CD8-positive, alpha-beta memory T cell (primary cell): ENCODE measurements around the gene PPIL4. TPM values are rescaled to one million over a fixed set of nuclear protein-coding genes. Genes with fewer than 3 reads are reported as not detected.
"Not testable (repeated sequence)": the region's sequence is repeated elsewhere in the genome, so short reads cannot be mapped to it uniquely, and the experiment has no call there.

Source experiments
- CTCF ChIA-PET: fragments of 350-600 bp; sonication (Branson Sonifier 250); formaldehyde crosslinking; loops from one replicate; lab custom pipeline; 2021; ENCODE audit warnings: antibody characterized with exemption; lab: Charles Lee
- POLR2A ChIA-PET: fragments of 350-600 bp; sonication (Branson Sonifier 250); formaldehyde crosslinking; loops from one replicate; lab custom pipeline; 2021; ENCODE audit warnings: antibody characterized with exemption; lab: Charles Lee
- DNase-seq, 5 donors: peaks; one replicate each; pipeline versions ENCODE4 v3.0.0 to v3.0.0-alpha.2; 2020 to 2022; ENCODE audit warnings: mixed read lengths in 1 of 5
- H3K27ac ChIP-seq: one replicate; pipeline ENCODE4 v1.7.0; 2013; ENCODE audit warnings: low read depth, mild to moderate bottlenecking, low read length, moderate library complexity
- H3K27me3 ChIP-seq: 2 replicates; pipeline ENCODE4 v1.7.0; 2013; ENCODE audit warnings: low read length, mild to moderate bottlenecking; ENCODE audit not compliant: insufficient read depth, poor library complexity, severe bottlenecking
- H3K36me3 ChIP-seq: 2 replicates; pipeline ENCODE4 v1.7.0; 2013; ENCODE audit warnings: mild to moderate bottlenecking, low read length, moderate library complexity; ENCODE audit not compliant: insufficient read depth
- H3K4me1 ChIP-seq: 2 replicates; pipeline ENCODE4 v1.7.0; 2013; ENCODE audit warnings: mild to moderate bottlenecking, low read length, moderate library complexity; ENCODE audit not compliant: insufficient read depth
- H3K4me3 ChIP-seq: 2 replicates; pipeline ENCODE4 v1.7.0; 2013; ENCODE audit warnings: mild to moderate bottlenecking, low read length
- H3K9me3 ChIP-seq: 2 replicates; pipeline ENCODE4 v1.7.0; 2013; ENCODE audit warnings: mild to moderate bottlenecking, low read length
- H3K27ac Mint-ChIP-seq, 8 donors: one replicate each; pipeline ENCODE4 v1.8.0; 2020 to 2021; ENCODE audit warnings: mixed read lengths in 8 of 8, mild to moderate bottlenecking in 6 of 8, inconsistent platforms in 3 of 8, moderate library complexity in 3 of 8
- H3K27me3 Mint-ChIP-seq, 2 donors: one replicate each; pipeline ENCODE4 v1.8.0; 2020 to 2021; ENCODE audit warnings: mixed read lengths in 2 of 2, mild to moderate bottlenecking in 1 of 2, moderate library complexity in 1 of 2
- H3K36me3 Mint-ChIP-seq, 3 donors: one replicate each; pipeline ENCODE4 v1.8.0; 2020 to 2021; ENCODE audit warnings: mixed read lengths in 3 of 3, inconsistent platforms in 1 of 3, mild to moderate bottlenecking in 1 of 3
- H3K4me1 Mint-ChIP-seq, 3 donors: one replicate each; pipeline ENCODE4 v1.8.0; 2020 to 2021; ENCODE audit warnings: mixed read lengths in 3 of 3, inconsistent platforms in 1 of 3, mild to moderate bottlenecking in 1 of 3
- H3K4me3 Mint-ChIP-seq, 7 donors: one replicate each; pipeline ENCODE4 v1.8.0; 2020 to 2021; ENCODE audit warnings: mixed read lengths in 7 of 7, mild to moderate bottlenecking in 6 of 7, moderate library complexity in 4 of 7, inconsistent platforms in 2 of 7
- H3K9me3 Mint-ChIP-seq, 5 donors: one replicate each; pipeline ENCODE4 v1.8.0; 2020 to 2022; ENCODE audit warnings: mixed read lengths in 5 of 5, mild to moderate bottlenecking in 3 of 5, moderate library complexity in 2 of 5, inconsistent platforms in 1 of 5
- polyA plus RNA-seq: library from polyadenylated mRNA; unstranded; fragments of 300-500 nt; fragmentation: Illumina TruSeq; gene quantifications from one replicate; pipeline ENCODE4 v1.2.3, GENCODE V29; 2021
- total RNA-seq, 2 experiments: library from RNA; stranded (reverse); gene quantifications; one replicate each; pipeline ENCODE4 v1.2.3, GENCODE V29; 2021

The PPIL4 gene
- total and polyA plus RNA-seq, 3 experiments from 2014 or later: 10.7 to 31.9 (median 29.7) TPM

GRCh38 chr6:149467265-149467664 is 78.6 kb downstream of the PPIL4 start:
- H3K4me3 ChIP-seq: no peak overlapping the region
- H3K4me1 ChIP-seq: peaks cover 19% of the 10 kb centered on the region
- H3K27ac ChIP-seq: no peak overlapping the region
- Mint-ChIP-seq H3K4me3 (no peak overlapping the region), H3K27me3 (no peaks in the 10 kb centered on the region), H3K27ac (peak overlapping the region in 3 of 8 donors; percentile 32 to 50 (median 47)), H3K4me1 (peaks cover 23 to 71% (median 49%) of the 10 kb centered on the region in 3 donors), H3K36me3 (peaks cover 0 to 78% (median 9%) of the 10 kb centered on the region in 3 donors), H3K9me3 (no peaks in the 10 kb centered on the region)
- H3K36me3 ChIP-seq: peaks cover 9% of the 10 kb centered on the region
- DNase-seq: no peak
- H3K9me3 ChIP-seq: no peaks in the 10 kb centered on the region
- H3K27me3 ChIP-seq: no peaks in the 10 kb centered on the region
- ChIA-PET CTCF (interaction anchor here (1.4 kb wide), 1 partner anchor 48 kb away, joined by 3 read pairs; no protein-coding TSS in a partner anchor), POLR2A (no interaction called here)

- Histone ChIP-seq H3K4me3 (no peak overlapping the region), H3K27me3 (no peaks in the 10 kb centered on the region), H3K4me1 (peaks cover 11% of the 10 kb centered on the region), H3K9me3 (no peaks in the 10 kb centered on the region), H3K27ac (no peak overlapping the region), H3K36me3 (peaks cover 22% of the 10 kb centered on the region)
- ChIA-PET POLR2A (no interaction called here), CTCF (interaction anchor here (1.1 to 1.5 kb wide), 3 partner anchors 10 to 53 kb away, joined by 3 read pairs; partner anchors contain the start of gene ZC3H12D)
- H3K9me3 Mint-ChIP-seq: no peaks in the 10 kb centered on the region
- H3K4me3 Mint-ChIP-seq: no peak overlapping the region
- peaks cover 16 to 50% (median 34%) of the 10 kb centered on the region in 3 donors for H3K4me1 Mint-ChIP-seq
- peaks cover 0 to 81% (median 16%) of the 10 kb centered on the region in 3 donors for H3K36me3 Mint-ChIP-seq
- no peak for DNase-seq
- peak overlapping the region in 2 of 8 donors; percentile 69 to 91 for H3K27ac Mint-ChIP-seq
- H3K27me3 Mint-ChIP-seq: no peaks in the 10 kb centered on the region
These were observed 81.4 kb downstream of the PPIL4 start for GRCh38 chr6:149464411-149464810.

- Mint-ChIP-seq H3K4me3 (no peak overlapping the region), H3K36me3 (peaks cover 0 to 84% (median 21%) of the 10 kb centered on the region in 3 donors), H3K9me3 (no peaks in the 10 kb centered on the region), H3K27ac (peak overlapping the region in 4 of 8 donors; percentile 23 to 76 (median 56)), H3K4me1 (peaks cover 16 to 45% (median 31%) of the 10 kb centered on the region in 3 donors), H3K27me3 (no peaks in the 10 kb centered on the region)
- H3K27me3 ChIP-seq: no peaks in the 10 kb centered on the region
- H3K4me3 ChIP-seq: no peak overlapping the region
- H3K4me1 ChIP-seq: peaks cover 8% of the 10 kb centered on the region
- H3K36me3 ChIP-seq: peaks cover 24% of the 10 kb centered on the region
- no peak overlapping the region for H3K27ac ChIP-seq
- ChIA-PET POLR2A (no interaction called here), CTCF (interaction anchor here (1.1 to 1.5 kb wide), 3 partner anchors 10 to 53 kb away, joined by 3 read pairs; partner anchors contain the start of gene ZC3H12D)
- no peaks in the 10 kb centered on the region for H3K9me3 ChIP-seq
- DNase-seq: no peak
These were observed 82.1 kb downstream of the PPIL4 start for GRCh38 chr6:149463781-149464180.

GRCh38 chr6:149462712-149463111 is 83.1 kb downstream of the PPIL4 start:
- Mint-ChIP-seq H3K36me3 (peaks cover 0 to 85% (median 25%) of the 10 kb centered on the region in 3 donors), H3K27ac (peak overlapping the region in 2 of 8 donors; percentile 36 to 47), H3K4me1 (peaks cover 8 to 35% (median 20%) of the 10 kb centered on the region in 3 donors)
- peaks cover 24% of the 10 kb centered on the region for H3K36me3 ChIP-seq
- H3K27me3 ChIP-seq, H3K27me3 Mint-ChIP-seq, H3K4me1 ChIP-seq, H3K27ac ChIP-seq, H3K4me3 ChIP-seq, H3K9me3 Mint-ChIP-seq, CTCF ChIA-PET, DNase-seq, H3K9me3 ChIP-seq, POLR2A ChIA-PET, H3K4me3 Mint-ChIP-seq: not testable (repeated sequence)

- Mint-ChIP-seq H3K36me3 (peaks cover 0 to 86% (median 28%) of the 10 kb centered on the region in 3 donors), H3K4me3 (no peak overlapping the region), H3K27ac (no peak overlapping the region), H3K27me3 (no peaks in the 10 kb centered on the region), H3K4me1 (peaks cover 8 to 26% (median 18%) of the 10 kb centered on the region in 3 donors), H3K9me3 (no peaks in the 10 kb centered on the region)
- H3K27me3 ChIP-seq: no peaks in the 10 kb centered on the region
- no peak overlapping the region for H3K27ac ChIP-seq
- no peaks in the 10 kb centered on the region for H3K9me3 ChIP-seq
- peaks cover 29% of the 10 kb centered on the region for H3K36me3 ChIP-seq
- ChIA-PET POLR2A (no interaction called here), CTCF (interaction anchor here (1.0 kb wide), 1 partner anchor 17 kb away, joined by 3 read pairs; no protein-coding TSS in a partner anchor)
- no peak overlapping the region for H3K4me3 ChIP-seq
- DNase-seq: no peak
- H3K4me1 ChIP-seq: no peaks in the 10 kb centered on the region
These were observed 84.2 kb downstream of the PPIL4 start for GRCh38 chr6:149461670-149462069.

- Mint-ChIP-seq H3K36me3 (peaks cover 0 to 86% (median 28%) of the 10 kb centered on the region in 3 donors), H3K4me1 (peaks cover 8 to 22% (median 18%) of the 10 kb centered on the region in 3 donors), H3K27ac (peak overlapping the region in 1 of 8 donors; percentile 60)
- H3K27me3 ChIP-seq, H3K9me3 Mint-ChIP-seq, H3K27ac ChIP-seq, H3K27me3 Mint-ChIP-seq, POLR2A ChIA-PET, H3K4me3 Mint-ChIP-seq, H3K9me3 ChIP-seq, H3K4me3 ChIP-seq, DNase-seq, H3K4me1 ChIP-seq: not testable (repeated sequence)
- H3K36me3 ChIP-seq: peaks cover 29% of the 10 kb centered on the region
- CTCF ChIA-PET: interaction anchor here (0.6 kb wide), 1 partner anchor 24 kb away, joined by 4 read pairs; the partner anchor contains the start of gene ZC3H12D
These were observed 85.6 kb downstream of the PPIL4 start for GRCh38 chr6:149460249-149460648.

GRCh38 chr6:149459761-149460160 is 86.1 kb downstream of the PPIL4 start:
- Histone ChIP-seq H3K27ac (no peak overlapping the region), H3K4me3 (no peak overlapping the region), H3K4me1 (no peaks in the 10 kb centered on the region), H3K36me3 (peaks cover 29% of the 10 kb centered on the region), H3K27me3 (no peaks in the 10 kb centered on the region), H3K9me3 (no peaks in the 10 kb centered on the region)
- no peak for DNase-seq
- CTCF ChIA-PET: no interaction called here
- Mint-ChIP-seq H3K4me3 (no peak overlapping the region), H3K36me3 (peaks cover 0 to 89% (median 28%) of the 10 kb centered on the region in 3 donors), H3K27me3 (no peaks in the 10 kb centered on the region), H3K4me1 (peaks cover 8 to 22% (median 17%) of the 10 kb centered on the region in 3 donors), H3K27ac (peak overlapping the region in 1 of 8 donors; percentile 50), H3K9me3 (no peaks in the 10 kb centered on the region)
- POLR2A ChIA-PET: no interaction called here

GRCh38 chr6:149458806-149459205 is 87.0 kb downstream of the PPIL4 start:
- no peaks in the 10 kb centered on the region for H3K27me3 ChIP-seq
- H3K27ac Mint-ChIP-seq: peak overlapping the region in 2 of 8 donors; percentile 25
- peaks cover 0 to 87% (median 28%) of the 10 kb centered on the region in 3 donors for H3K36me3 Mint-ChIP-seq
- no peak overlapping the region for H3K4me3 ChIP-seq
- no peaks in the 10 kb centered on the region for H3K4me1 ChIP-seq
- no peaks in the 10 kb centered on the region for H3K27me3 Mint-ChIP-seq
- H3K4me1 Mint-ChIP-seq: peaks cover 2 to 12% (median 10%) of the 10 kb centered on the region in 3 donors
- peaks cover 25% of the 10 kb centered on the region for H3K36me3 ChIP-seq
- POLR2A ChIA-PET: interaction anchor here (0.7 to 1.4 kb wide), 2 partner anchors 26 to 255 kb away, joined by 3 to 5 read pairs; partner anchors contain the start of gene ZC3H12D
- DNase-seq: no peak
- no peaks in the 10 kb centered on the region for H3K9me3 Mint-ChIP-seq
- no peak overlapping the region for H3K27ac ChIP-seq
- CTCF ChIA-PET: interaction anchor here (1.2 kb wide), 1 partner anchor 58 kb away, joined by 4 read pairs; no protein-coding TSS in a partner anchor
- no peak overlapping the region for H3K4me3 Mint-ChIP-seq
- H3K9me3 ChIP-seq: no peaks in the 10 kb centered on the region
